Measurements from ENCODE around the gene SLA2.

DNA sequence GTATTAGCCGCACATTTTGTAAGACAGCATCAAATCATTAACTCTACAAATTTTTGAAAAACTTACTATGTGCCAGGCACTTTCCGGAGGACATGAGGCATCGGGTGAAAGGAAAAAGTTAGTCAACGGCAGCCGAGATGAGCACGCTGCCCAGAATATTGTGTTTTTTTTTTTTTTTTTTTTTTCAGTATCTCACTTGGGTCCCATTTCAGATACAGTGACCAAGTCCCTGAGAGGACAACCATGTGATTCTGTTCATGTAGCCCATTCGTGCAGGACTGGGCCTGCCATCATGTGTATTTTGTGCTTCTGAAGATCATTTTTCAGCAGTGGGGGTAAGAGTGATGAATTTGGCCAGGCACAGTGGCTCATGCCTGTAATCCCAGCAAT lies 1.3 kb downstream of the SLA2 start:
- TF ChIP-seq CTCF (conservative IDR thresholded peaks at IDR 0.05 in 1 of 2, IDR thresholded peaks at IDR 0.05 in 1 of 2; ENCODE audit: extremely low read depth in 1 of 2, insufficient read depth in 1 of 2, low read depth in 1 of 2, low read length in 2 of 2) (no peak), EZH2 (IDR thresholded peaks at IDR 0.05; ENCODE audit: borderline replicate concordance, low read length) (no peak)

Measured in mammary epithelial cell (primary cell).